Kidney (tissue), 14 donors: ENCODE results near the gene KIAA1328. TPM values are rescaled to one million over a fixed set of nuclear protein-coding genes. Genes with fewer than 3 reads are reported as not detected.

Source experiments
- DNase-seq, 5 donors: peaks; one replicate each; pipeline ENCODE4 v3.0.0-alpha.2; 2013 to 2020
- FAIRE-seq: peaks from 2 replicates; lab custom pipeline; 2012; peaks lifted over from hg19 to GRCh38; lab: Jason Lieb, UNC
- H3K27ac ChIP-seq, 2 donors: one replicate each; pipeline ENCODE4 v1.7.0; 2013; ENCODE audit warnings: low read depth in 2 of 2, low read length in 2 of 2, inconsistent platforms in 1 of 2
- H3K27me3 ChIP-seq: one replicate; pipeline ENCODE4 v1.7.1; 2013; ENCODE audit warnings: low read length, inconsistent platforms; ENCODE audit not compliant: control insufficient read depth, insufficient read depth
- H3K36me3 ChIP-seq, 3 donors: one replicate each; pipeline versions ENCODE4 v1.7.0 to v1.7.1; 2013; ENCODE audit warnings: low read length in 3 of 3, control low read depth in 1 of 3, inconsistent platforms in 1 of 3; ENCODE audit not compliant: insufficient read depth in 3 of 3, control insufficient read depth in 2 of 3
- H3K4me1 ChIP-seq, 3 donors: one replicate each; pipeline versions ENCODE4 v1.7.0 to v1.7.1; 2013; ENCODE audit warnings: low read length in 3 of 3, inconsistent platforms in 1 of 3, low read depth in 1 of 3; ENCODE audit not compliant: control insufficient read depth in 2 of 3, insufficient read depth in 2 of 3
- H3K4me3 ChIP-seq, 3 donors: one replicate each; pipeline versions ENCODE4 v1.7.0 to v1.8.1; 2013; ENCODE audit warnings: low read length in 3 of 3, control low read depth in 1 of 3, inconsistent platforms in 1 of 3
- H3K9ac ChIP-seq, 3 donors: one replicate each; pipeline versions ENCODE4 v1.7.0 to v1.7.1; 2013; ENCODE audit warnings: low read length in 3 of 3, control low read depth in 1 of 3, inconsistent platforms in 1 of 3
- H3K9me3 ChIP-seq, 3 donors: one replicate each; pipeline versions ENCODE4 v1.7.0 to v1.7.1; 2013; ENCODE audit warnings: low read length in 3 of 3, control low read depth in 1 of 3, inconsistent platforms in 1 of 3; ENCODE audit not compliant: control insufficient read depth in 2 of 3, insufficient read depth in 1 of 3
- CTCF ChIP-seq: IDR thresholded peaks from 3 replicates; pipeline ENCODE4 v1.5.1; 2012; ENCODE audit warnings: mild to moderate bottlenecking, moderate library complexity, borderline replicate concordance; ENCODE audit not compliant: insufficient read depth; ENCODE audit errors: extremely low read depth
- intact Hi-C: fragments of 100-400 bp; cut with DNase I; formaldehyde crosslinking; loops from one replicate; pipeline ENCODE4 v1.11.1; 2022
- polyA plus RNA-seq: library from polyadenylated mRNA; stranded (reverse); fragments of 350-450 nt; fragmentation: Illumina TruSeq; extraction: RNeasy Lipid Tissue Mini Kit (QIAGEN cat#74804); gene quantifications from one replicate; pipeline ENCODE4 v1.2.3, GENCODE V29; 2014; ENCODE audit warnings: low read depth, low replicate concordance; ENCODE audit not compliant: insufficient read depth
- total RNA-seq: library from RNA; stranded (reverse); fragmentation: NEBNext Ultra II Directional; extraction: Animal tissue kit (Norgen Biotek cat#: 25700); gene quantifications from one replicate; pipeline ENCODE4 v1.2.1, GENCODE V29; 2021
- donor health status: control.
- donor health status: control.
- donor health status: control.
- donor health status: control.
- donor health status: control.
- donor health status: DM: yes; HTN: yes; CAD: no.
- donor health status: Normal renal cell carcinoma (clear cell type).

Gene KIAA1328
- total and polyA plus RNA-seq, 2 donors from 2014 or later, result 2.7 to 11.6 TPM

- Histone ChIP-seq H3K4me1 (no peaks in the 10 kb centered on the region), H3K27me3 (no peaks in the 10 kb centered on the region), H3K36me3 (no peaks in the 10 kb centered on the region), H3K9me3 (peaks cover 0 to 3% (median 0%) of the 10 kb centered on the region in 3 donors), H3K9ac (no peak overlapping the region), H3K27ac (no peak overlapping the region), H3K4me3 (no peak overlapping the region)
- intact Hi-C loops, result no loop called here
- DNase-seq, result peak in 2 of 5 donors; percentile 29 to 32
- FAIRE-seq, result no peak
- TF ChIP-seq CTCF, result no peak
Measured at GRCh38 chr18:36977121-36977520, 148.2 kb downstream of the KIAA1328 start.

GRCh38 chr18:36993068-36993467 is 164.1 kb downstream of the KIAA1328 start:
- Histone ChIP-seq H3K4me3 (no peak overlapping the region), H3K27ac (no peak overlapping the region), H3K36me3 (no peaks in the 10 kb centered on the region), H3K9me3 (no peaks in the 10 kb centered on the region), H3K27me3 (no peaks in the 10 kb centered on the region), H3K9ac (no peak overlapping the region), H3K4me1 (no peaks in the 10 kb centered on the region)
- FAIRE-seq (no peak), DNase-seq (no peak)
- intact Hi-C loops, result loop anchor here (10.0 kb wide), 1 partner anchor 58 kb away; no protein-coding TSS in a partner anchor
- no peak for TF ChIP-seq CTCF

- no peaks in the 10 kb centered on the region for H3K4me1 ChIP-seq
- H3K36me3 ChIP-seq, result no peaks in the 10 kb centered on the region
- no peaks in the 10 kb centered on the region for H3K27me3 ChIP-seq
- H3K9me3 ChIP-seq, result no peaks in the 10 kb centered on the region
- no peak for TF ChIP-seq CTCF
- intact Hi-C loops, result no loop called here
- DNase-seq (no peak), FAIRE-seq (no peak)
- H3K9ac ChIP-seq, result no peak overlapping the region
- no peak overlapping the region for H3K27ac ChIP-seq
- no peak overlapping the region for H3K4me3 ChIP-seq
Measured at GRCh38 chr18:37006742-37007141, 177.8 kb downstream of the KIAA1328 start.

- DNase-seq, result no peak
- no peaks in the 10 kb centered on the region for H3K27me3 ChIP-seq
- intact Hi-C loops, result no loop called here
- H3K27ac ChIP-seq, result no peak overlapping the region
- FAIRE-seq, result no peak
- no peak overlapping the region for H3K9ac ChIP-seq
- H3K4me1 ChIP-seq, result no peaks in the 10 kb centered on the region
- no peaks in the 10 kb centered on the region for H3K36me3 ChIP-seq
- H3K9me3 ChIP-seq, result peaks cover 0 to 6% (median 0%) of the 10 kb centered on the region in 3 donors
- TF ChIP-seq CTCF, result no peak
- H3K4me3 ChIP-seq, result no peak overlapping the region
Measured at GRCh38 chr18:37012452-37012851, 183.5 kb downstream of the KIAA1328 start.
